HCT116 (cell line): ENCODE results near the gene ARIH2. TPM values are rescaled to one million over a fixed set of nuclear protein-coding genes. Genes with fewer than 3 reads are reported as not detected.

Experiments used
- ATAC-seq: fragments of 200-7000 bp; cut with Tn5 transposase; 2 replicates; pipeline ENCODE4 v1.9.1; 2020; ENCODE audit warnings: mild to moderate bottlenecking, moderate library complexity
- BruUV-seq: library from RNA; stranded (reverse); fragments of 400-500 nt; replicated peaks from 2 replicates; lab custom pipeline; 2021; lab: Mats Ljungman, UMichigan
- CTCF ChIA-PET: fragments of 300-600 bp; sonication (Branson Sonifier 250); formaldehyde crosslinking; loops from one replicate; lab custom pipeline; 2021; ENCODE audit warnings: antibody characterized with exemption; lab: Charles Lee
- POLR2A ChIA-PET: fragments of 300-600, 350-600 bp; sonication (Branson Sonifier 250); formaldehyde crosslinking; loops from one replicate; lab custom pipeline; 2021; ENCODE audit warnings: antibody characterized with exemption; lab: Charles Lee
- RAD21 ChIA-PET, 2 experiments: fragments of 300-600 bp; sonication (Branson Sonifier 250); formaldehyde crosslinking; loops; one replicate each; lab custom pipeline; 2023; ENCODE audit warnings: low total read pairs in 2 of 2; ENCODE audit not compliant: uncharacterized antibody in 2 of 2, unreplicated experiment in 2 of 2, low non-redundant PET in 1 of 2; lab: Charles Lee
- DNase-seq: peaks from one replicate; pipeline ENCODE4 v3.0.0-alpha.2; 2010; ENCODE audit warnings: low read depth, low spot score
- H2AFZ ChIP-seq: fragments of 200-600 bp; shearing (Covaris generic), sonication (generic); 2 replicates; pipeline ENCODE4 v1.6.1; 2017; ENCODE audit warnings: low read depth, mixed run types, mixed read lengths, antibody characterized with exemption, low read length; ENCODE audit not compliant: poor library complexity, severe bottlenecking
- H3K27ac ChIP-seq: 2 replicates; pipeline ENCODE4 v1.5.1; 2012; ENCODE audit warnings: low read depth, low read length
- H3K27me3 ChIP-seq: fragments of 200-600 bp; sonication (generic); 2 replicates; pipeline ENCODE4 v1.6.1; 2016; ENCODE audit warnings: mixed run types, low read length, mixed read lengths; ENCODE audit not compliant: insufficient read depth
- H3K36me3 ChIP-seq, 2 experiments: fragments of 200-500 bp in 1 of 2; fragments of 200-600 bp in 1 of 2; sonication (Bioruptor generic) in 1 of 2; sonication (generic) in 1 of 2; 2 replicates each; pipeline versions ENCODE4 v1.5.1 to v1.6.1; 2014 to 2016; ENCODE audit warnings: low read length in 2 of 2, inconsistent platforms in 1 of 2, mixed read lengths in 1 of 2, mixed run types in 1 of 2; ENCODE audit not compliant: insufficient read depth in 2 of 2, control insufficient read depth in 1 of 2
- H3K4me1 ChIP-seq, 2 experiments: fragments of 200-600 bp in 1 of 2; sonication (generic) in 1 of 2; 2 replicates each; pipeline versions ENCODE4 v1.5.1 to v1.6.1; 2012 to 2017; ENCODE audit warnings: low read length in 2 of 2, inconsistent platforms in 1 of 2, mild to moderate bottlenecking in 1 of 2, mixed read lengths in 1 of 2, mixed run types in 1 of 2, moderate library complexity in 1 of 2; ENCODE audit not compliant: insufficient read depth in 2 of 2, control insufficient read depth in 1 of 2
- H3K4me2 ChIP-seq: fragments of 200-600 bp; sonication (generic); 2 replicates; pipeline ENCODE4 v1.6.1; 2017; ENCODE audit warnings: mixed run types, low read length, mixed read lengths
- H3K4me3 ChIP-seq, 2 experiments: fragments of 200-600 bp in 1 of 2; sonication (generic) in 1 of 2; replicated peaks in 1 of 2; 2 replicates each; pipeline ENCODE4 v1.5.1; 2011 to 2016; ENCODE audit warnings: low read length in 2 of 2, control low read depth in 1 of 2, low read depth in 1 of 2, mild to moderate bottlenecking in 1 of 2, mixed read lengths in 1 of 2, mixed run types in 1 of 2
- H3K79me2 ChIP-seq: fragments of 200-600 bp; sonication (generic); 2 replicates; pipeline ENCODE4 v1.6.1; 2017; ENCODE audit warnings: mild to moderate bottlenecking, mixed run types, low read length, moderate library complexity, mixed read lengths; ENCODE audit not compliant: insufficient read depth
- H3K9ac ChIP-seq: fragments of 200-600 bp; sonication (generic); 2 replicates; pipeline ENCODE4 v1.6.1; 2016; ENCODE audit warnings: low read length, mixed read lengths
- H3K9me2 ChIP-seq: fragments of 200-600 bp; sonication (generic), shearing (Covaris generic); 2 replicates; pipeline ENCODE4 v1.6.1; 2017; ENCODE audit warnings: mixed run types, mild to moderate bottlenecking, moderate library complexity; ENCODE audit not compliant: insufficient read depth
- H3K9me3 ChIP-seq, 2 experiments: fragments of 200-500 bp in 1 of 2; fragments of 200-600 bp in 1 of 2; sonication (Bioruptor generic) in 1 of 2; sonication (generic) in 1 of 2; 2 replicates each; pipeline ENCODE4 v1.6.1; 2014 to 2017; ENCODE audit warnings: low read length in 2 of 2, mixed read lengths in 2 of 2, inconsistent platforms in 1 of 2, low read depth in 1 of 2, mild to moderate bottlenecking in 1 of 2, mixed run types in 1 of 2, moderate library complexity in 1 of 2; ENCODE audit not compliant: control insufficient read depth in 1 of 2, insufficient read depth in 1 of 2
- H4K20me1 ChIP-seq: fragments of 200-600 bp; sonication (generic), shearing (Covaris generic); 2 replicates; pipeline ENCODE4 v1.6.1; 2017; ENCODE audit warnings: mixed run types, mild to moderate bottlenecking, moderate library complexity; ENCODE audit not compliant: insufficient read depth
- ELF1 ChIP-seq: IDR thresholded peaks from 2 replicates; pipeline ENCODE4 v1.6.1; 2012; ENCODE audit warnings: low read depth, borderline replicate concordance
- POLR2A ChIP-seq: IDR thresholded peaks from 2 replicates; pipeline ENCODE4 v1.7.0; 2011; ENCODE audit warnings: borderline replicate concordance; ENCODE audit not compliant: insufficient read depth, insufficient read length; ENCODE audit errors: extremely low read depth
- RAD21 ChIP-seq: IDR thresholded peaks from 2 replicates; pipeline ENCODE4 v1.6.1; 2012; ENCODE audit warnings: low read depth, mild to moderate bottlenecking
- YY1 ChIP-seq: IDR thresholded peaks from 2 replicates; pipeline ENCODE4 v1.6.1; 2011; ENCODE audit warnings: low read length, low read depth, moderate library complexity, mild to moderate bottlenecking; ENCODE audit not compliant: insufficient replicate concordance; ENCODE audit errors: extremely low read depth
- ZNF274 ChIP-seq: fragments of 200-500 bp; sonication (Bioruptor generic); IDR thresholded peaks from 2 replicates; pipeline ENCODE4 v1.6.1; 2014; ENCODE audit warnings: mild to moderate bottlenecking, low read depth, low read length, inconsistent platforms
- intact Hi-C: fragments of 100-400 bp; cut with micrococcal nuclease; formaldehyde crosslinking; loops from 2 replicates; pipeline ENCODE4 v1.10.0; 2022
- total RNA-seq: library from RNA; stranded (reverse); gene quantifications from one replicate; pipeline ENCODE4 v1.2.1, GENCODE V29; 2021; ENCODE audit not compliant: unreplicated experiment

Gene ARIH2
- total RNA-seq, 1 experiment from 2014 or later, result 105 TPM

GRCh38 chr3:49006408-49007067, 87.9 kb downstream of the ARIH2 start:
- Histone ChIP-seq H3K4me3 (peak overlapping the region; percentile 72 to 86), H3K9me3 (no peaks in the 10 kb centered on the region), H2AFZ (no peak overlapping the region), H4K20me1 (no peaks in the 10 kb centered on the region), H3K36me3 (peaks cover 2 to 5% of the 10 kb centered on the region in 2 experiments; a peak in 3 of 4 replicates), H3K27ac (peak overlapping the region; percentile 99), H3K27me3 (no peaks in the 10 kb centered on the region), H3K4me1 (peaks cover 3 to 26% of the 10 kb centered on the region in 2 experiments; a peak in 3 of 4 replicates), H3K79me2 (peaks cover 41% of the 10 kb centered on the region), H3K9ac (peak overlapping the region; percentile 99), H3K9me2 (no peaks in the 10 kb centered on the region), H3K4me2 (peak overlapping the region; percentile 91)
- ChIA-PET CTCF (interaction anchor here (0.8 to 3.2 kb wide), 9 partner anchors 11 to 287 kb away, joined by 3 to 42 read pairs (median 5); partner anchors contain the start of genes DALRD3, IMPDH2, NDUFAF3 and P4HTM), RAD21 (interaction anchor here (0.6 to 1.9 kb wide), 4 partner anchors 11 to 443 kb away, joined by 3 to 8 read pairs (median 6); partner anchors contain the start of gene QRICH1 (in 1 of the 2)), POLR2A (interaction anchor here (0.8 to 2.6 kb wide), 11 partner anchors 10 to 411 kb away, joined by 3 to 52 read pairs (median 13); partner anchors contain the start of genes DALRD3, IMPDH2, KLHDC8B and NDUFAF3)
- ATAC-seq, result no peak
- BruUV-seq, result TSS peak; percentile 95
- DNase-seq, result no peak
- intact Hi-C loops, result loop anchor here (1.0 kb wide), 1 partner anchor 12 kb away; the partner anchor contains the start of gene DALRD3
- TF ChIP-seq RAD21, result no peak
- no peak for TF ChIP-seq ZNF274
- no peak for TF ChIP-seq ELF1
- TF ChIP-seq POLR2A, result no peak
- no peak for TF ChIP-seq YY1
